Caco-2 (cell line): Measurements from ENCODE around the gene GTF2F1. TPM values are rescaled to one million over a fixed set of nuclear protein-coding genes. Genes with fewer than 3 reads are reported as not detected.

Experiments
- BruUV-seq: library from RNA; stranded (reverse); fragments of 400-500 nt; replicated peaks from 2 replicates; lab custom pipeline; 2021; lab: Mats Ljungman, UMichigan
- CTCF ChIA-PET: fragments of 300-600 bp; sonication (Branson Sonifier 250); formaldehyde crosslinking; loops from one replicate; lab custom pipeline; 2022; ENCODE audit warnings: antibody characterized with exemption; lab: Charles Lee
- POLR2A ChIA-PET: fragments of 300-600 bp; sonication (Branson Sonifier 250); formaldehyde crosslinking; loops from one replicate; lab custom pipeline; 2022; ENCODE audit warnings: antibody characterized with exemption; lab: Charles Lee
- DNase-seq, 2 experiments: peaks; one replicate each; pipeline versions ENCODE4 v3.0.0 to v3.0.0-alpha.2; 2020 to 2022
- H3K27me3 ChIP-seq: replicated peaks from 2 replicates; pipeline ENCODE4 v1.6.0; 2011; ENCODE audit warnings: low read length; ENCODE audit not compliant: control insufficient read depth, insufficient read depth
- H3K36me3 ChIP-seq: 2 replicates; pipeline ENCODE4 v1.5.1; 2011; ENCODE audit warnings: low read length; ENCODE audit not compliant: control insufficient read depth, insufficient read depth
- H3K4me1 ChIP-seq: fragments of 250-450 bp; sonication (Bioruptor Pico); 2 replicates; pipeline ENCODE4 v1.5.1; 2020; ENCODE audit warnings: mild to moderate bottlenecking
- H3K4me3 ChIP-seq: 2 replicates; pipeline ENCODE4 v1.5.1; 2011; ENCODE audit warnings: low read depth, mild to moderate bottlenecking, control low read depth, low read length
- H3K9me3 ChIP-seq: fragments of 250-450 bp; sonication (Bioruptor Pico); 2 replicates; pipeline ENCODE4 v1.5.1; 2020; ENCODE audit warnings: mild to moderate bottlenecking, moderate library complexity
- H3K27ac Mint-ChIP-seq: one replicate; pipeline ENCODE4 v1.8.0; 2022; ENCODE audit warnings: mixed read lengths; ENCODE audit not compliant: unreplicated experiment
- H3K27me3 Mint-ChIP-seq: one replicate; pipeline ENCODE4 v1.8.0; 2022; ENCODE audit warnings: mixed read lengths; ENCODE audit not compliant: insufficient read depth, unreplicated experiment
- H3K36me3 Mint-ChIP-seq: one replicate; pipeline ENCODE4 v1.8.0; 2022; ENCODE audit warnings: mild to moderate bottlenecking, mixed read lengths; ENCODE audit not compliant: insufficient read depth, unreplicated experiment
- H3K4me1 Mint-ChIP-seq: one replicate; pipeline ENCODE4 v1.8.0; 2022; ENCODE audit warnings: low read depth, mixed read lengths; ENCODE audit not compliant: unreplicated experiment
- H3K4me3 Mint-ChIP-seq: one replicate; pipeline ENCODE4 v1.8.0; 2022; ENCODE audit warnings: mild to moderate bottlenecking, moderate library complexity, mixed read lengths; ENCODE audit not compliant: unreplicated experiment
- H3K9me3 Mint-ChIP-seq: one replicate; pipeline ENCODE4 v1.8.0; 2022; ENCODE audit warnings: mixed read lengths; ENCODE audit not compliant: unreplicated experiment
- CTCF ChIP-seq, 2 experiments: fragments of 200-600 bp in 1 of 2; IDR thresholded peaks; 1 replicate in 1 of 2; 2 replicates in 1 of 2; pipeline versions ENCODE4 v1.5.1 to v1.8.0; 2011 to 2022; ENCODE audit warnings: antibody characterized with exemption in 1 of 2, control low read depth in 1 of 2, inconsistent platforms in 1 of 2, low read depth in 1 of 2, low read length in 1 of 2, mild to moderate bottlenecking in 1 of 2, moderate library complexity in 1 of 2; ENCODE audit not compliant: insufficient read depth in 1 of 2, severe bottlenecking in 1 of 2, unreplicated experiment in 1 of 2
- intact Hi-C: fragments of 100-400 bp; cut with micrococcal nuclease; formaldehyde crosslinking; loops from one replicate; pipeline ENCODE4 v1.10.0; 2022; ENCODE audit not compliant: unreplicated experiment
- total RNA-seq: library from RNA; stranded (reverse); gene quantifications from 2 replicates; pipeline ENCODE4 v1.2.3, GENCODE V29; 2022

Gene GTF2F1
- total RNA-seq, 1 experiment from 2014 or later, result 77.4 TPM

- Mint-ChIP-seq H3K4me3 (no peak overlapping the region), H3K27ac (no peak overlapping the region), H3K36me3 (peaks cover 19% of the 10 kb centered on the region), H3K4me1 (peaks cover 21% of the 10 kb centered on the region), H3K9me3 (no peaks in the 10 kb centered on the region), H3K27me3 (no peaks in the 10 kb centered on the region)
- H3K4me1 ChIP-seq, result peaks cover 8% of the 10 kb centered on the region
- TF ChIP-seq CTCF (IDR thresholded peaks at IDR 0.05; ENCODE audit: insufficient read depth in 1 of 2, low read depth in 1 of 2, low read length in 1 of 2, severe bottlenecking in 1 of 2, unreplicated experiment in 1 of 2), result no peak
- H3K36me3 ChIP-seq, result no peaks in the 10 kb centered on the region; the same call in 1 of the 2 replicates
- H3K4me3 ChIP-seq, result no peak overlapping the region
- BruUV-seq, result no TSS peak
- DNase-seq, result no peak
- POLR2A ChIA-PET, result no interaction called here
- H3K9me3 ChIP-seq, result no peaks in the 10 kb centered on the region
- CTCF ChIA-PET, result no interaction called here
- H3K27me3 ChIP-seq, result no peaks in the 10 kb centered on the region
- intact Hi-C loops, result no loop called here
Observed at GRCh38 chr19:6396305-6396704, 3.3 kb upstream of the GTF2F1 start.

GRCh38 chr19:6394831-6395230 is 1.9 kb upstream of the GTF2F1 start:
- H3K27me3 ChIP-seq, result no peaks in the 10 kb centered on the region
- H3K9me3 ChIP-seq, result no peaks in the 10 kb centered on the region
- TF ChIP-seq CTCF (IDR thresholded peaks at IDR 0.05; ENCODE audit: insufficient read depth in 1 of 2, low read depth in 1 of 2, low read length in 1 of 2, severe bottlenecking in 1 of 2, unreplicated experiment in 1 of 2), result no peak
- peaks cover 31% of the 10 kb centered on the region for H3K36me3 Mint-ChIP-seq
- peaks cover 2% of the 10 kb centered on the region for H3K36me3 ChIP-seq
- DNase-seq, result no peak
- H3K27me3 Mint-ChIP-seq, result no peaks in the 10 kb centered on the region
- BruUV-seq, result no TSS peak
- peak overlapping the region; percentile 88 for H3K27ac Mint-ChIP-seq
- peaks cover 5% of the 10 kb centered on the region for H3K4me1 ChIP-seq
- H3K4me3 ChIP-seq, result no peak overlapping the region
- intact Hi-C loops, result no loop called here
- H3K9me3 Mint-ChIP-seq, result no peaks in the 10 kb centered on the region
- POLR2A ChIA-PET, result no interaction called here
- H3K4me3 Mint-ChIP-seq, result no peak overlapping the region
- CTCF ChIA-PET, result no interaction called here
- peaks cover 16% of the 10 kb centered on the region for H3K4me1 Mint-ChIP-seq

- H3K36me3 ChIP-seq, result peaks cover 2% of the 10 kb centered on the region
- intact Hi-C loops, result loop anchor here (1.0 to 2.0 kb wide), 2 partner anchors 9 to 21 kb away; partner anchors contain the start of gene ALKBH7
- Mint-ChIP-seq H3K27ac (peak overlapping the region; percentile 88), H3K27me3 (no peaks in the 10 kb centered on the region), H3K9me3 (no peaks in the 10 kb centered on the region), H3K4me3 (peak overlapping the region; percentile 85), H3K4me1 (peaks cover 15% of the 10 kb centered on the region), H3K36me3 (peaks cover 39% of the 10 kb centered on the region)
- ChIA-PET CTCF (interaction anchor here (0.5 to 1.4 kb wide), 4 partner anchors 8 to 707 kb away, joined by 3 to 4 read pairs (median 4); partner anchors contain the start of gene ALKBH7), POLR2A (interaction anchor here (0.8 to 1.9 kb wide), 3 partner anchors 9 to 31 kb away, joined by 3 to 21 read pairs (median 3); partner anchors contain the start of genes ALKBH7 and KHSRP)
- no peak for TF ChIP-seq CTCF (IDR thresholded peaks at IDR 0.05; ENCODE audit: insufficient read depth in 1 of 2, low read depth in 1 of 2, low read length in 1 of 2, severe bottlenecking in 1 of 2, unreplicated experiment in 1 of 2)
- H3K9me3 ChIP-seq, result no peaks in the 10 kb centered on the region
- DNase-seq, result no peak
- TSS peak; percentile 81 for BruUV-seq
- H3K27me3 ChIP-seq, result no peaks in the 10 kb centered on the region
- H3K4me3 ChIP-seq, result peak overlapping the region; percentile 83
- peaks cover 5% of the 10 kb centered on the region for H3K4me1 ChIP-seq
Observed at GRCh38 chr19:6393983-6394412, 1.0 kb upstream of the GTF2F1 start.
